Suppressor macrophage (primary cell): ENCODE data around the gene ZNF277.

ENCODE experiments used
- DNase-seq, 4 experiments: peaks; one replicate each; pipeline ENCODE4 v3.0.0-alpha.2; 2020 to 2022

ZNF277 gene

GRCh38 chr7:112358513-112358912, 152.0 kb downstream of the ZNF277 start:
- no peak for DNase-seq

- no peak for DNase-seq
Observed at GRCh38 chr7:112359086-112359485, 152.6 kb downstream of the ZNF277 start.

GRCh38 chr7:112360681-112361080, 154.2 kb downstream of the ZNF277 start:
- DNase-seq, result no peak

- DNase-seq, result no peak
Observed at GRCh38 chr7:112361154-112361553, 154.7 kb downstream of the ZNF277 start.

GRCh38 chr7:112362053-112362650, 155.7 kb downstream of the ZNF277 start:
- no peak for DNase-seq

- DNase-seq, result no peak
Observed at GRCh38 chr7:112362731-112363131, 156.2 kb downstream of the ZNF277 start.

- no peak for DNase-seq
Observed at GRCh38 chr7:112364388-112364787, 157.9 kb downstream of the ZNF277 start.

- no peak for DNase-seq
Observed at GRCh38 chr7:112365551-112365950, 159.1 kb downstream of the ZNF277 start.

- no peak for DNase-seq
Observed at GRCh38 chr7:112366886-112367285, 160.4 kb downstream of the ZNF277 start.

GRCh38 chr7:112370436-112370835, 163.9 kb downstream of the ZNF277 start:
- DNase-seq, result no peak

- no peak for DNase-seq
Observed at GRCh38 chr7:112371701-112372100, 165.2 kb downstream of the ZNF277 start.

- DNase-seq, result peak in 2 of 4 experiments; percentile 34
Observed at GRCh38 chr7:112372101-112372500, 165.6 kb downstream of the ZNF277 start.

- no peak for DNase-seq
Observed at GRCh38 chr7:112377593-112377992, 171.1 kb downstream of the ZNF277 start.

- no peak for DNase-seq
Observed at GRCh38 chr7:112381311-112382091, 175.0 kb downstream of the ZNF277 start.

- peak in 3 of 4 experiments; percentile 8 to 38 (median 28) for DNase-seq
Observed at GRCh38 chr7:112383671-112384417, 177.3 kb downstream of the ZNF277 start.

- DNase-seq, result no peak
Observed at GRCh38 chr7:112385516-112385915, 179.0 kb downstream of the ZNF277 start.

GRCh38 chr7:112386619-112387018, 180.1 kb downstream of the ZNF277 start:
- no peak for DNase-seq

- DNase-seq, result no peak
Observed at GRCh38 chr7:112390167-112390566, 183.7 kb downstream of the ZNF277 start.

GRCh38 chr7:112391079-112391821, 184.8 kb downstream of the ZNF277 start:
- peak; percentile 45 to 81 (median 66) for DNase-seq

- peak; percentile 42 to 81 (median 67) for DNase-seq
Observed at GRCh38 chr7:112391841-112392286, 185.4 kb downstream of the ZNF277 start.
